Activated naive CD8-positive, alpha-beta T cell treated with anti-CD3 and anti-CD28 coated beads, Interleukin-2, amount 50 U/mL, for 24 hours (primary cell): Measurements from ENCODE around the gene PARP16.
A peak's percentile ranks its signal among the peaks of the same experiment; 100 is the strongest.

Source experiments
- ATAC-seq: fragments of 150-1000 bp; cut with Tn5 transposase; one replicate; pipeline ENCODE4 v1.10.0; 2021
- DNase-seq: peaks from one replicate; pipeline ENCODE4 v3.0.0; 2021
- H3K27ac Mint-ChIP-seq: one replicate; pipeline ENCODE4 v1.8.0; 2021; ENCODE audit warnings: mild to moderate bottlenecking, mixed read lengths
- H3K27me3 Mint-ChIP-seq: one replicate; pipeline ENCODE4 v1.8.0; 2021; ENCODE audit warnings: mixed read lengths
- H3K36me3 Mint-ChIP-seq: one replicate; pipeline ENCODE4 v1.8.0; 2021; ENCODE audit warnings: low read depth, mixed read lengths
- H3K4me1 Mint-ChIP-seq: one replicate; pipeline ENCODE4 v1.8.0; 2021; ENCODE audit warnings: mixed read lengths
- H3K4me3 Mint-ChIP-seq: one replicate; pipeline ENCODE4 v1.8.0; 2021; ENCODE audit warnings: mild to moderate bottlenecking, moderate library complexity, mixed read lengths
- H3K9me3 Mint-ChIP-seq: one replicate; pipeline ENCODE4 v1.8.0; 2021; ENCODE audit warnings: mixed read lengths

PARP16 gene

GRCh38 chr15:65303687-65304380 lies 17.2 kb upstream of the PARP16 start:
- peaks cover 41% of the 10 kb centered on the region for H3K4me1 Mint-ChIP-seq
- ATAC-seq: no peak
- peak overlapping the region; percentile 90 for H3K4me3 Mint-ChIP-seq
- peak; percentile 29 for DNase-seq
- no peaks in the 10 kb centered on the region for H3K9me3 Mint-ChIP-seq
- H3K27me3 Mint-ChIP-seq: peaks cover 4% of the 10 kb centered on the region
- peak overlapping the region; percentile 99 for H3K27ac Mint-ChIP-seq
- H3K36me3 Mint-ChIP-seq: no peaks in the 10 kb centered on the region

GRCh38 chr15:65302061-65302460 lies 15.4 kb upstream of the PARP16 start:
- no peak for DNase-seq
- Mint-ChIP-seq H3K27ac (no peak overlapping the region), H3K27me3 (peaks cover 4% of the 10 kb centered on the region), H3K4me1 (peaks cover 59% of the 10 kb centered on the region), H3K4me3 (no peak overlapping the region), H3K9me3 (no peaks in the 10 kb centered on the region), H3K36me3 (no peaks in the 10 kb centered on the region)
- ATAC-seq: no peak

GRCh38 chr15:65300924-65301441 lies 14.3 kb upstream of the PARP16 start:
- Mint-ChIP-seq H3K27ac (no peak overlapping the region), H3K27me3 (peaks cover 4% of the 10 kb centered on the region), H3K9me3 (no peaks in the 10 kb centered on the region), H3K36me3 (no peaks in the 10 kb centered on the region), H3K4me1 (peaks cover 61% of the 10 kb centered on the region), H3K4me3 (no peak overlapping the region)
- DNase-seq (no peak), ATAC-seq (no peak)

GRCh38 chr15:65298731-65299130 lies 12.0 kb upstream of the PARP16 start:
- Mint-ChIP-seq H3K36me3 (no peaks in the 10 kb centered on the region), H3K4me3 (peak overlapping the region; percentile 77), H3K27me3 (no peaks in the 10 kb centered on the region), H3K9me3 (no peaks in the 10 kb centered on the region), H3K27ac (peak overlapping the region; percentile 57), H3K4me1 (peaks cover 49% of the 10 kb centered on the region)
- DNase-seq (no peak), ATAC-seq (no peak)

- ATAC-seq (no peak), DNase-seq (no peak)
- peaks cover 31% of the 10 kb centered on the region for H3K4me1 Mint-ChIP-seq
- H3K27ac Mint-ChIP-seq: no peak overlapping the region
- no peaks in the 10 kb centered on the region for H3K27me3 Mint-ChIP-seq
- H3K4me3 Mint-ChIP-seq: no peak overlapping the region
- no peaks in the 10 kb centered on the region for H3K9me3 Mint-ChIP-seq
- no peaks in the 10 kb centered on the region for H3K36me3 Mint-ChIP-seq
Observed at GRCh38 chr15:65292938-65293518, 6.3 kb upstream of the PARP16 start.

GRCh38 chr15:65290228-65290627 lies 3.5 kb upstream of the PARP16 start:
- H3K4me3 Mint-ChIP-seq: no peak overlapping the region
- no peaks in the 10 kb centered on the region for H3K36me3 Mint-ChIP-seq
- no peak for DNase-seq
- H3K27ac Mint-ChIP-seq: no peak overlapping the region
- no peaks in the 10 kb centered on the region for H3K9me3 Mint-ChIP-seq
- no peak for ATAC-seq
- H3K27me3 Mint-ChIP-seq: no peaks in the 10 kb centered on the region
- H3K4me1 Mint-ChIP-seq: peaks cover 27% of the 10 kb centered on the region

GRCh38 chr15:65289261-65289854 lies 2.7 kb upstream of the PARP16 start:
- Mint-ChIP-seq H3K36me3 (no peaks in the 10 kb centered on the region), H3K27ac (no peak overlapping the region), H3K9me3 (no peaks in the 10 kb centered on the region), H3K27me3 (no peaks in the 10 kb centered on the region), H3K4me3 (no peak overlapping the region), H3K4me1 (peaks cover 28% of the 10 kb centered on the region)
- DNase-seq (no peak), ATAC-seq (no peak)

- peaks cover 28% of the 10 kb centered on the region for H3K4me1 Mint-ChIP-seq
- ATAC-seq (no peak), DNase-seq (no peak)
- no peaks in the 10 kb centered on the region for H3K27me3 Mint-ChIP-seq
- H3K4me3 Mint-ChIP-seq: peak overlapping the region; percentile 85
- peaks cover 3% of the 10 kb centered on the region for H3K36me3 Mint-ChIP-seq
- H3K27ac Mint-ChIP-seq: peak overlapping the region; percentile 82
- no peaks in the 10 kb centered on the region for H3K9me3 Mint-ChIP-seq
Observed at GRCh38 chr15:65287520-65287855, 805 bp upstream of the PARP16 start.

GRCh38 chr15:65286069-65286703 lies 497 bp downstream of the PARP16 start:
- DNase-seq (peak; percentile 28), ATAC-seq (no peak)
- Mint-ChIP-seq H3K27ac (peak overlapping the region; percentile 73), H3K27me3 (no peaks in the 10 kb centered on the region), H3K9me3 (no peaks in the 10 kb centered on the region), H3K36me3 (peaks cover 7% of the 10 kb centered on the region), H3K4me3 (peak overlapping the region; percentile 85), H3K4me1 (peaks cover 27% of the 10 kb centered on the region)

- no peak for ATAC-seq
- no peaks in the 10 kb centered on the region for H3K9me3 Mint-ChIP-seq
Observed at GRCh38 chr15:65285291-65286068, 1.2 kb downstream of the PARP16 start.

GRCh38 chr15:65278480-65278879 lies 8.2 kb downstream of the PARP16 start:
- Mint-ChIP-seq H3K4me3 (no peak overlapping the region), H3K4me1 (peaks cover 37% of the 10 kb centered on the region), H3K27ac (no peak overlapping the region), H3K9me3 (no peaks in the 10 kb centered on the region), H3K36me3 (peaks cover 10% of the 10 kb centered on the region), H3K27me3 (no peaks in the 10 kb centered on the region)
- DNase-seq: no peak
- ATAC-seq: no peak

More at GRCh38 chr15:65285291-65286068, 1.2 kb downstream of the PARP16 start:
- Mint-ChIP-seq H3K36me3 (peaks cover 7% of the 10 kb centered on the region), H3K27me3 (no peaks in the 10 kb centered on the region), H3K27ac (peak overlapping the region; percentile 73), H3K4me3 (peak overlapping the region; percentile 85), H3K4me1 (peaks cover 27% of the 10 kb centered on the region)
- no peak for DNase-seq

- H3K4me1 Mint-ChIP-seq: peaks cover 33% of the 10 kb centered on the region
- no peak overlapping the region for H3K27ac Mint-ChIP-seq
- no peak for ATAC-seq
- H3K4me3 Mint-ChIP-seq: no peak overlapping the region
- no peak for DNase-seq
- no peaks in the 10 kb centered on the region for H3K9me3 Mint-ChIP-seq
- peaks cover 4% of the 10 kb centered on the region for H3K36me3 Mint-ChIP-seq
- H3K27me3 Mint-ChIP-seq: no peaks in the 10 kb centered on the region
Observed at GRCh38 chr15:65277015-65277414, 9.7 kb downstream of the PARP16 start.

- H3K4me3 Mint-ChIP-seq: no peak overlapping the region
- peaks cover 4% of the 10 kb centered on the region for H3K36me3 Mint-ChIP-seq
- DNase-seq (no peak), ATAC-seq (peak; percentile 4)
- peak overlapping the region; percentile 56 for H3K27ac Mint-ChIP-seq
- no peaks in the 10 kb centered on the region for H3K9me3 Mint-ChIP-seq
- H3K27me3 Mint-ChIP-seq: no peaks in the 10 kb centered on the region
- H3K4me1 Mint-ChIP-seq: peaks cover 33% of the 10 kb centered on the region
Observed at GRCh38 chr15:65275728-65276126, 11.0 kb downstream of the PARP16 start.

GRCh38 chr15:65275104-65275727 lies 11.5 kb downstream of the PARP16 start:
- H3K9me3 Mint-ChIP-seq: no peaks in the 10 kb centered on the region
- H3K4me1 Mint-ChIP-seq: peaks cover 33% of the 10 kb centered on the region
- DNase-seq (no peak), ATAC-seq (peak; percentile 84)
- no peaks in the 10 kb centered on the region for H3K27me3 Mint-ChIP-seq
- peak overlapping the region; percentile 56 for H3K27ac Mint-ChIP-seq
- H3K36me3 Mint-ChIP-seq: peaks cover 4% of the 10 kb centered on the region
- H3K4me3 Mint-ChIP-seq: no peak overlapping the region
